ENCODE measurements around the gene COMMD4.

DNA sequence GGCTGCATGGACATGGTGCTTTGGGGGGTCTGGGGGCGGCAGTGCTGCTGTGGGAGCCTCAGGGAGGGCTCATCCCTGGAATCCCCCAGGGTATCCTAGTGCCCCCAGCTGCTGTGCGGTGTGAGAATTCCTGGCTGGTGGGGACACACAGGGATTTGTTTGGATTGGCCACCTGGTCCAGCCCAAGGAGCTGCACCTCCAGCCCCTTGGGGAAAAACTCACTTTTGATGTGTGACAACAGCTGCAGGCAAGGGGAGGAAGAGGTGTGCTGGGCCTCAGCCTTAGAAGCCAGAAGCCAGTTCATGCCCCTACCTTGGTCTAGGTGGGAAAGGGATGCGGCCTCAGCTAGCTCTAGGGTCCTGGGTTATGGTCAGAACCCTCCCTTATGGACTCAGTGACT, 8.4 kb upstream of the COMMD4 start:
- TF ChIP-seq, protein P1, sequence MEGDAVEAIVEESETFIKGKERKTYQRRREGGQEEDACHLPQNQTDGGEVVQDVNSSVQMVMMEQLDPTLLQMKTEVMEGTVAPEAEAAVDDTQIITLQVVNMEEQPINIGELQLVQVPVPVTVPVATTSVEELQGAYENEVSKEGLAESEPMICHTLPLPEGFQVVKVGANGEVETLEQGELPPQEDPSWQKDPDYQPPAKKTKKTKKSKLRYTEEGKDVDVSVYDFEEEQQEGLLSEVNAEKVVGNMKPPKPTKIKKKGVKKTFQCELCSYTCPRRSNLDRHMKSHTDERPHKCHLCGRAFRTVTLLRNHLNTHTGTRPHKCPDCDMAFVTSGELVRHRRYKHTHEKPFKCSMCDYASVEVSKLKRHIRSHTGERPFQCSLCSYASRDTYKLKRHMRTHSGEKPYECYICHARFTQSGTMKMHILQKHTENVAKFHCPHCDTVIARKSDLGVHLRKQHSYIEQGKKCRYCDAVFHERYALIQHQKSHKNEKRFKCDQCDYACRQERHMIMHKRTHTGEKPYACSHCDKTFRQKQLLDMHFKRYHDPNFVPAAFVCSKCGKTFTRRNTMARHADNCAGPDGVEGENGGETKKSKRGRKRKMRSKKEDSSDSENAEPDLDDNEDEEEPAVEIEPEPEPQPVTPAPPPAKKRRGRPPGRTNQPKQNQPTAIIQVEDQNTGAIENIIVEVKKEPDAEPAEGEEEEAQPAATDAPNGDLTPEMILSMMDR (IDR thresholded peaks at IDR 0.05) = no peak
- TF ChIP-seq POLR2A (IDR thresholded peaks at IDR 0.05) = no peak
